Measurements from ENCODE around the gene PHF1. TPM values are rescaled to one million over a fixed set of nuclear protein-coding genes. Genes with fewer than 3 reads are reported as not detected.

Gene PHF1
- total RNA-seq, 1 donor from 2014 or later = 13.2 TPM

- H3K27me3 ChIP-seq (ENCODE audit: control insufficient read depth, insufficient read depth, low read length) = no peaks in the 10 kb centered on the region
- DNase-seq (ENCODE audit: low read depth) (no peak), FAIRE-seq (no peak)
- H3K36me3 ChIP-seq (ENCODE audit: control insufficient read depth, insufficient read depth, low read length) = peaks cover 5% of the 10 kb centered on the region
- TF ChIP-seq, protein P1, sequence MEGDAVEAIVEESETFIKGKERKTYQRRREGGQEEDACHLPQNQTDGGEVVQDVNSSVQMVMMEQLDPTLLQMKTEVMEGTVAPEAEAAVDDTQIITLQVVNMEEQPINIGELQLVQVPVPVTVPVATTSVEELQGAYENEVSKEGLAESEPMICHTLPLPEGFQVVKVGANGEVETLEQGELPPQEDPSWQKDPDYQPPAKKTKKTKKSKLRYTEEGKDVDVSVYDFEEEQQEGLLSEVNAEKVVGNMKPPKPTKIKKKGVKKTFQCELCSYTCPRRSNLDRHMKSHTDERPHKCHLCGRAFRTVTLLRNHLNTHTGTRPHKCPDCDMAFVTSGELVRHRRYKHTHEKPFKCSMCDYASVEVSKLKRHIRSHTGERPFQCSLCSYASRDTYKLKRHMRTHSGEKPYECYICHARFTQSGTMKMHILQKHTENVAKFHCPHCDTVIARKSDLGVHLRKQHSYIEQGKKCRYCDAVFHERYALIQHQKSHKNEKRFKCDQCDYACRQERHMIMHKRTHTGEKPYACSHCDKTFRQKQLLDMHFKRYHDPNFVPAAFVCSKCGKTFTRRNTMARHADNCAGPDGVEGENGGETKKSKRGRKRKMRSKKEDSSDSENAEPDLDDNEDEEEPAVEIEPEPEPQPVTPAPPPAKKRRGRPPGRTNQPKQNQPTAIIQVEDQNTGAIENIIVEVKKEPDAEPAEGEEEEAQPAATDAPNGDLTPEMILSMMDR (IDR thresholded peaks at IDR 0.05; ENCODE audit: insufficient read depth, low read length, severe bottlenecking) = no peak
- peak overlapping the region; percentile 69 for H3K4me3 ChIP-seq (ENCODE audit: low read depth, low read length)
These were observed 5.7 kb downstream of the PHF1 start for GRCh38 chr6:33416386-33417127.

DNA sequence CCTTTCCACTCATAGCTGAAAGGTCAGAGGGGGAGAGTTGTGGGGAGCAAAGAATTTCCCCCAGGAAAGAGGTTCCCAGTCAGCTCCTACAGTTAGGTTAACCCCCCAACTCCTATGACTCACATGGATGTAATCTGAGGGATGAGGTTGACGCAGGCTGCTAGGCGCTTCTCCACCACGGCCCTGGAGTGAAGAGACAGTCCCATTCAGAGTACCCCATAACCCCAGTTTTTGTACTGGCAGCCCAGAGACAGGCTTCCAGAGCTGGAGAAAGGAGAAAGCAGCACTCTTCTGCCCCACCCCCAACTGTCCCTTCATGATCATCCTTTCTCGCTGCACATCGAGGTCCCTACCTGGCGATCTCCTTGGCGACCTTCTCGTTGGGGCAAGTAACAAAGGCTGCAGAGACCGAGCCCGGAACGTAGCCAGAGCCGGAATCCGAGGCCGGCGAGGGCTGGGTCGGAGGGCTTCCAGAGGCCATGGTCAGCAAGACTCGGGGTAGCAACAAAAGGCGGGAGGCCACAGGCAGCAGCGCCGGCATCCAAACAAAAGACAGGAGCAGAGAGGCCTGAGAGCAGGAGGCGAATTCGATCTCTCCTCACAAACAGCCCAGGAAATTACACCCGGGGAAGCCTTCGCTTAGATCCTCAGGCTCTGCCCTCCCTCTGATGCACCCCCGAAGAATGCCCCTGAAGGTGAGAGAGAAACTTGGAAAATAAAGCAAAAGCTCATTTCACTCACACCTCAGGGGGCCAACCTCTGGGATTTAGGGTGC, 6.5 kb downstream of the PHF1 start:
- TF ChIP-seq, protein P1 (IDR thresholded peaks at IDR 0.05; ENCODE audit: insufficient read depth, low read length, severe bottlenecking) = no peak
- Histone ChIP-seq H3K27me3 (ENCODE audit: control insufficient read depth, insufficient read depth, low read length) (no peaks in the 10 kb centered on the region), H3K36me3 (ENCODE audit: control insufficient read depth, insufficient read depth, low read length) (peaks cover 5% of the 10 kb centered on the region), H3K4me3 (ENCODE audit: low read depth, low read length) (peak overlapping the region; percentile 69)
- FAIRE-seq (no peak), DNase-seq (ENCODE audit: low read depth) (peak; percentile 79)

GRCh38 chr6:33417903-33418689, 7.3 kb downstream of the PHF1 start, which contains the start of gene CUTA:
CUTA (minus strand) TSS chr6:33418107; CDS start chr6:33418000, 107 bp downstream.
- TF ChIP-seq, protein P1 (IDR thresholded peaks at IDR 0.05; ENCODE audit: insufficient read depth, low read length, severe bottlenecking) = peak; percentile 37
- DNase-seq (ENCODE audit: low read depth) (peak; percentile 99), FAIRE-seq (peak; percentile 94)
- H3K27me3 ChIP-seq (ENCODE audit: control insufficient read depth, insufficient read depth, low read length) = no peaks in the 10 kb centered on the region
- peaks cover 5% of the 10 kb centered on the region for H3K36me3 ChIP-seq (ENCODE audit: control insufficient read depth, insufficient read depth, low read length)
- H3K4me3 ChIP-seq (ENCODE audit: low read depth, low read length) = peak within 1 kb of the TSS; percentile 69

DNA sequence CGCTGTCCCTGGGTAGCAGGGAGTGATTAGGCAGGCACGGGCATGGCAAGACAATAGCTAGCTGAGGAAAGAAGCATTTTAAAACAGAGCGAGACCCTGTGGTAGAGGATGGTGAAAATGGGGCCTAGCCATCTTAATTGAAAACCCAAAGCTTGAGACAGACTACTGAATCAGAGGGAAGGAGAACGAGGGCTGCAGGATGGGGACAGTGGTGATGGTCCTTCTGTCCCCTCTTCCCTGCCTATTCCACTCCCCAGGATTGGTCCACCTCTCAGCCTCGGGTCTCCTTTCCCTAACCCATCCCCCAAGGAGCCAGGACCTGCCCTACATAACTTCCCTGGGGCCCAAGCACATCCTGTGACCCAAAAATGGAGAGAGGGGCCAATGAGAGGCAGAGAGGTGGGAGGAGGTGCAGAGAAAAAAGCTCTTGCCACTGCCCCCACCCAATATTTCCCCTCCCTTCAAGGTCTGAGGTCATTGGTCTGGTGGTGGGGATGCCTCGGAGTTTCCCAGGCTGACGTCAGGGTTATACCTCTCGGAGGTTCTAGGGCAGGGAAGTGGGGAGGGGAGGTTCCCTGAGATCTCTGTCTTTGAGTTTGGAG, 8.0 kb downstream of the PHF1 start:
- TF ChIP-seq, protein P1 (IDR thresholded peaks at IDR 0.05; ENCODE audit: insufficient read depth, low read length, severe bottlenecking) = no peak
- no peak for DNase-seq (ENCODE audit: low read depth)
- Histone ChIP-seq H3K27me3 (ENCODE audit: control insufficient read depth, insufficient read depth, low read length) (no peaks in the 10 kb centered on the region), H3K4me3 (ENCODE audit: low read depth, low read length) (peak overlapping the region; percentile 35), H3K36me3 (ENCODE audit: control insufficient read depth, insufficient read depth, low read length) (peaks cover 2% of the 10 kb centered on the region)
- FAIRE-seq = no peak
